Progenitor cell of endocrine pancreas (in vitro differentiated cells): Measurements from ENCODE around the gene ZFAND3. TPM values are rescaled to one million over a fixed set of nuclear protein-coding genes. Genes with fewer than 3 reads are reported as not detected.
A peak's percentile ranks its signal among the peaks of the same experiment; 100 is the strongest.

Experiments used
- DNase-seq: peaks from one replicate; pipeline ENCODE4 v3.0.0; 2021; ENCODE audit warnings: low spot score; ENCODE audit not compliant: unreplicated experiment
- H3K27ac Mint-ChIP-seq: 2 replicates; pipeline ENCODE4 v1.8.0; 2021; ENCODE audit warnings: mild to moderate bottlenecking, moderate library complexity, mixed read lengths
- H3K27me3 Mint-ChIP-seq: 2 replicates; pipeline ENCODE4 v1.8.0; 2021; ENCODE audit warnings: mixed read lengths
- H3K36me3 Mint-ChIP-seq: 2 replicates; pipeline ENCODE4 v1.8.0; 2022; ENCODE audit warnings: mixed read lengths; ENCODE audit not compliant: insufficient read depth
- H3K4me1 Mint-ChIP-seq: 2 replicates; pipeline ENCODE4 v1.8.0; 2021; ENCODE audit warnings: low read depth, mixed read lengths
- H3K4me3 Mint-ChIP-seq: 2 replicates; pipeline ENCODE4 v1.8.0; 2021; ENCODE audit warnings: low read depth, mild to moderate bottlenecking, moderate library complexity, mixed read lengths
- H3K9me3 Mint-ChIP-seq: 2 replicates; pipeline ENCODE4 v1.8.0; 2021; ENCODE audit warnings: low read depth, mixed read lengths
- CTCF ChIP-seq: fragments of 200-600 bp; sonication (generic); IDR thresholded peaks from one replicate; pipeline ENCODE4 v1.5.0; 2021; ENCODE audit warnings: antibody characterized with exemption, mild to moderate bottlenecking; ENCODE audit not compliant: unreplicated experiment
- total RNA-seq: library from RNA; stranded (reverse); gene quantifications from 2 replicates; pipeline ENCODE4 v1.2.1, GENCODE V29; 2021

Gene ZFAND3
- total RNA-seq, 1 donor from 2014 or later: 102 TPM

- H3K4me1 Mint-ChIP-seq: peaks cover 9% of the 10 kb centered on the region
- DNase-seq: no peak
- TF ChIP-seq CTCF: no peak
- no peaks in the 10 kb centered on the region for H3K27me3 Mint-ChIP-seq
- H3K36me3 Mint-ChIP-seq: peaks cover 2% of the 10 kb centered on the region
- H3K4me3 Mint-ChIP-seq: no peak overlapping the region
- peak overlapping the region; percentile 4 for H3K27ac Mint-ChIP-seq
- no peaks in the 10 kb centered on the region for H3K9me3 Mint-ChIP-seq
These were observed 326.6 kb downstream of the ZFAND3 start for GRCh38 chr6:38146021-38146733.

GRCh38 chr6:38146734-38147027 lies 327.2 kb downstream of the ZFAND3 start:
- peaks cover 2% of the 10 kb centered on the region for H3K36me3 Mint-ChIP-seq
- peaks cover 9% of the 10 kb centered on the region for H3K4me1 Mint-ChIP-seq
- no peak overlapping the region for H3K27ac Mint-ChIP-seq
- no peak overlapping the region for H3K4me3 Mint-ChIP-seq
- H3K9me3 Mint-ChIP-seq: no peaks in the 10 kb centered on the region
- DNase-seq: no peak
- H3K27me3 Mint-ChIP-seq: no peaks in the 10 kb centered on the region
- no peak for TF ChIP-seq CTCF

- DNase-seq: no peak
- Mint-ChIP-seq H3K9me3 (no peaks in the 10 kb centered on the region), H3K36me3 (peaks cover 5% of the 10 kb centered on the region), H3K27ac (no peak overlapping the region), H3K4me1 (peaks cover 9% of the 10 kb centered on the region), H3K4me3 (no peak overlapping the region), H3K27me3 (no peaks in the 10 kb centered on the region)
- TF ChIP-seq CTCF: no peak
These were observed 329.1 kb downstream of the ZFAND3 start for GRCh38 chr6:38148606-38149005.

- no peaks in the 10 kb centered on the region for H3K27me3 Mint-ChIP-seq
- H3K9me3 Mint-ChIP-seq: no peaks in the 10 kb centered on the region
- peaks cover 5% of the 10 kb centered on the region for H3K36me3 Mint-ChIP-seq
- no peak for DNase-seq
- H3K27ac Mint-ChIP-seq: peak overlapping the region; percentile 36
- no peak for TF ChIP-seq CTCF
- H3K4me3 Mint-ChIP-seq: no peak overlapping the region
- H3K4me1 Mint-ChIP-seq: peaks cover 9% of the 10 kb centered on the region
These were observed 330.0 kb downstream of the ZFAND3 start for GRCh38 chr6:38149531-38149930.

- no peaks in the 10 kb centered on the region for H3K9me3 Mint-ChIP-seq
- TF ChIP-seq CTCF: no peak
- no peaks in the 10 kb centered on the region for H3K27me3 Mint-ChIP-seq
- H3K36me3 Mint-ChIP-seq: peaks cover 5% of the 10 kb centered on the region
- no peak overlapping the region for H3K4me3 Mint-ChIP-seq
- H3K27ac Mint-ChIP-seq: no peak overlapping the region
- no peak for DNase-seq
- H3K4me1 Mint-ChIP-seq: peaks cover 9% of the 10 kb centered on the region
These were observed 330.5 kb downstream of the ZFAND3 start for GRCh38 chr6:38150021-38150420.
